Cortex of kidney (tissue), 1 donor: ENCODE data around the gene CD6.

ENCODE experiments used
- DNase-seq: peaks from one replicate; lab custom pipeline; 2025; lab: John Stamatoyannopoulos, UW

Gene CD6, protein sequence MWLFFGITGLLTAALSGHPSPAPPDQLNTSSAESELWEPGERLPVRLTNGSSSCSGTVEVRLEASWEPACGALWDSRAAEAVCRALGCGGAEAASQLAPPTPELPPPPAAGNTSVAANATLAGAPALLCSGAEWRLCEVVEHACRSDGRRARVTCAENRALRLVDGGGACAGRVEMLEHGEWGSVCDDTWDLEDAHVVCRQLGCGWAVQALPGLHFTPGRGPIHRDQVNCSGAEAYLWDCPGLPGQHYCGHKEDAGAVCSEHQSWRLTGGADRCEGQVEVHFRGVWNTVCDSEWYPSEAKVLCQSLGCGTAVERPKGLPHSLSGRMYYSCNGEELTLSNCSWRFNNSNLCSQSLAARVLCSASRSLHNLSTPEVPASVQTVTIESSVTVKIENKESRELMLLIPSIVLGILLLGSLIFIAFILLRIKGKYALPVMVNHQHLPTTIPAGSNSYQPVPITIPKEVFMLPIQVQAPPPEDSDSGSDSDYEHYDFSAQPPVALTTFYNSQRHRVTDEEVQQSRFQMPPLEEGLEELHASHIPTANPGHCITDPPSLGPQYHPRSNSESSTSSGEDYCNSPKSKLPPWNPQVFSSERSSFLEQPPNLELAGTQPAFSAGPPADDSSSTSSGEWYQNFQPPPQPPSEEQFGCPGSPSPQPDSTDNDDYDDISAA

DNA sequence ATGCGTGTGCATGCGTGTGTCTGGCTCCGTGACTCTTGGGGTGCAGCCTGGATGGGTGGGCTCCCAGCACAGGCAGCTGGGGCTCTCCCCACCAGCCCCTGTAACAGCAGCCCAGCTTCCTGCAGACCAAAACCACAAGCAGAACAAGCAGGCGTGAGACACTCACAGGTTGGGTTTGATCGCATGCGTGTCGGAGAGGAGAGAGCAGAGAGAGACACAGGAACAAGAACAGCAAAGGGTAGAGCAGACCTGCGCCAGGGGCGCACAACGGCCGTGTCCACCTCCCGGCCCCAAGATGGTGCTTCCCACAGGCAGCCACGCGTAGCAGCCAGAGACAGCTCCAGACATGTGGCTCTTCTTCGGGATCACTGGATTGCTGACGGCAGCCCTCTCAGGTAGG lies at the start of gene CD6:
CD6 (plus strand) TSS at position 161 of the 400 bp plus-strand sequence; CDS start at position 347, 186 bp downstream.
- no peak for DNase-seq

- DNase-seq: no peak
Observed at GRCh38 chr11:60921777-60922335, 49.6 kb upstream of the CD6 start.

DNA sequence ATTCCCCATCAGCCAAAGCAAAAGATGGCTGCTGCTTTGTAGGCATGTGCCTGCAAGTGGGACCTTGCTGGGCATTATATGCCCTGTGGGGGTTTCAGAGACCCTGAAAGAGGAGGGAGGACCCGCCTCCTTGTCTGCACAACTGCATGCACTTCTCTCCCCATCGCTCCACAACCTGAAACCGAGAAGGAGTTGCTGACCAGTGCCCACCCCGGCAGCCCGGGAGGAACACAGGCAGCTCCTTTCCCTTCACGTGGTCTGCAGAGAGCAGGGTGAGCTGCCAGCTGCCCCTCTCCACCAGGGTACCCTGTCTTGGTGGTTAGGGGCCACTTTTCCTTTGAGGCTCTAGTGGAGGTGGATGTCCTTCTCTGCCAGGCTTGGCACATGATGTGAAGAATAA lies 48.6 kb upstream of the CD6 start:
- DNase-seq: no peak

GRCh38 chr11:60923326-60923725 lies 48.2 kb upstream of the CD6 start:
- DNase-seq: no peak

GRCh38 chr11:60923800-60924109 lies 47.7 kb upstream of the CD6 start:
- no peak for DNase-seq

GRCh38 chr11:60924110-60924905 lies 47.2 kb upstream of the CD6 start, which contains the start of gene TMEM132A:
TSS of gene TMEM132A (plus strand) at chr11:60924460. CDS start at chr11:60924634, 174 bp downstream.
- no peak for DNase-seq

GRCh38 chr11:60924906-60925853 lies 46.3 kb upstream of the CD6 start:
- DNase-seq: no peak

- DNase-seq: no peak
Observed at GRCh38 chr11:60925868-60926267, 45.6 kb upstream of the CD6 start.

GRCh38 chr11:60926500-60926899 lies 45.0 kb upstream of the CD6 start:
- DNase-seq: no peak

DNA sequence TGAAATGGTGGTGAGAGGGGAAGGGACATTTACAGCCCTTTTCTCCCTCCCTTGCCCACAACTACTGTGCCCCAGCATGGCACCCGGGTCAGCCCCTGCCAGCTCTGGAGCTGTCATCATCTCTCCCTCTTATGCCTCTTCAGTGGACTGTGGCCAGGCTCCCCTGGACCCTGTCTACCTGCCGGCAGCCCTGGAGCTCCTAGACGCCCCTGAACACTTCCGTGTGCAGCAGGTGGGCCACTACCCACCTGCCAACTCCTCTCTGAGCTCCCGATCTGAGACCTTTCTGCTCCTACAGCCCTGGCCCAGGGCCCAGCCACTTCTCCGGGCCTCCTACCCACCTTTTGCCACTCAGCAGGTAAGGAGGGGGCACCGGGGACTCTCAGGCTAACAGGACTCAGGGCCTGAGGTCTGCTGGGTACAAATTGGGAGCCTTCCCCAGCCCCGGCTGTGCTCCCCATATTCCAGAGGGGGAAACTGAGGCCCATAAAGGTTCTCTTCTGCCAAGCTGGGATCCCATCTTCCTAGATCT lies 44.4 kb upstream of the CD6 start:
- DNase-seq: no peak

DNA sequence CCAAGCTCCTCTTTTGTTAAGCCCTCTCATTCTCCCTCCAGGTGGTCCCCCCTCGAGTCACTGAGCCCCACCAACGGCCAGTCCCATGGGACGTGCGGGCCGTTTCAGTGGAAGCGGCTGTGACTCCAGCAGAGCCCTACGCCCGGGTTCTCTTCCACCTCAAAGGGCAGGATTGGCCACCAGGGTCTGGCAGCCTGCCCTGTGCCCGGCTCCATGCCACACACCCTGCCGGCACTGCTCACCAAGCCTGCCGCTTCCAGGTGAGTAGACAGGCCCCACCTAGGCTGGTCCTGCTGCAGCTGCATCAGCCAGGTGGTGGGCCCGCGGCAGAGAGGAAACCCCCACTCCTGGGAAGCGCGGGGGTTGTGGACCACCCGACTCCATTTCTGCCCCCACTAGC lies 43.9 kb upstream of the CD6 start:
- no peak for DNase-seq

DNA sequence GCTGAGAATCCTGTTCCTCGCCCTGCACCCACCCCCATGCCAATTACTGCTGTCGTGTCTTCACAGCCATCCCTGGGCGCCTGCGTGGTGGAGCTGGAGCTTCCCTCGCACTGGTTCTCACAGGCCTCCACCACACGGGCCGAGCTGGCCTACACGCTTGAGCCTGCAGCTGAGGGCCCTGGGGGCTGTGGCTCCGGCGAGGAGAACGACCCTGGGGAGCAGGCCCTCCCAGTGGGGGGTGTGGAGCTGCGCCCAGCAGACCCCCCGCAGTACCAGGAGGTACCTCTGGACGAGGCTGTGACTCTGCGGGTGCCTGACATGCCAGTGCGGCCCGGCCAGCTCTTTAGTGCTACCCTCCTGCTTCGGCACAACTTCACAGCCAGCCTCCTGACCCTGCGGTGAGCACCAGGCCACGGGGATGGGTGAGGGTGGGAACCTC lies 42.9 kb upstream of the CD6 start:
- DNase-seq: no peak

DNA sequence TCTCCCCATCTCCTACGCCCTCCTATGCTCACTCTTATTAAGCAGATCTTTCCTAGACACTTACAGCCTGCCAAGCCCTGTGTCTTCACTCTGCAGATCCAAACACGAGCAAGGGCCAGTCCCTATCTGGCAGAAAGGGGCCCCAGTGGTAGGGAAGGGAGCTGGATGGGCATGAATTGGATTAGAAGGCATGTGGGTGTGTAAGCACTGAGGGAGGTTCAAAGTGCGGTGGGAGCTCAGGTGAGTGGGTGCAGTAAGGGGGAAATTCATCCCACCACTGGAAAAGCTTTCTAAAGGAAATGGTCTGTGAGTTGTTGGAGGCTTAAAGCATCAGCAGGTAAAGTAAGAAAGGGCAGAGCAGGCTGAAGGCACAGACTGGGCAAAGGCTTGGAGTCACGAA lies 41.7 kb upstream of the CD6 start:
- DNase-seq: no peak

DNA sequence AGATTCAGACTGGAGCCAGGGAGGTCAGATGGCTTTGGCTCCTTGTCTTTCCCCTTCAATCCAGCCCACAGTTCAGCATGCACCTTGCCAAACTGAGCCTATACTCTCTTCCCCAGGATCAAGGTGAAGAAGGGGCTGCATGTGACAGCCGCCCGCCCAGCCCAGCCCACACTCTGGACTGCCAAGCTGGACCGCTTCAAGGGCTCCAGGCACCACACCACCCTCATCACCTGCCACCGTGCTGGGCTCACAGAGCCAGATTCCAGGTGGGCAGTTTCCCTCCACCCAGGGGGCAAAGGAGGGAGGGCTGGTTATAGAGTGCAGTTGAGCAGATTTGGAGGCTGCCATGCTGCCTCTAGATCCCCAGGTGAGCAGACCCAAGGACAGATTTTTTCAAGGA lies 41.1 kb upstream of the CD6 start:
- no peak for DNase-seq

- DNase-seq: no peak
Observed at GRCh38 chr11:60931917-60932316, 39.6 kb upstream of the CD6 start.

- no peak for DNase-seq
Observed at GRCh38 chr11:60932605-60933356, 38.7 kb upstream of the CD6 start.

GRCh38 chr11:60933416-60934123 lies 37.9 kb upstream of the CD6 start:
- no peak for DNase-seq

- no peak for DNase-seq
Observed at GRCh38 chr11:60934124-60934789, 37.2 kb upstream of the CD6 start.
